Nephron (organoid): ENCODE measurements around the gene SLC12A8.

Experiments used
- H3K27ac Mint-ChIP-seq, 3 experiments: 2 replicates each; pipeline ENCODE4 v1.8.0; 2020; ENCODE audit warnings: mixed read lengths in 3 of 3, mild to moderate bottlenecking in 2 of 3, moderate library complexity in 1 of 3
- H3K27me3 Mint-ChIP-seq: 2 replicates; pipeline ENCODE4 v1.8.0; 2021; ENCODE audit warnings: low read depth, mild to moderate bottlenecking, moderate library complexity, mixed read lengths
- H3K36me3 Mint-ChIP-seq: 2 replicates; pipeline ENCODE4 v1.8.0; 2020; ENCODE audit warnings: low read depth, mixed read lengths
- H3K4me1 Mint-ChIP-seq: 2 replicates; pipeline ENCODE4 v1.8.0; 2020; ENCODE audit warnings: mixed read lengths
- H3K4me3 Mint-ChIP-seq, 3 experiments: 2 replicates each; pipeline ENCODE4 v1.8.0; 2020; ENCODE audit warnings: mild to moderate bottlenecking in 3 of 3, mixed read lengths in 3 of 3, moderate library complexity in 2 of 3
- H3K9me3 Mint-ChIP-seq: 2 replicates; pipeline ENCODE4 v1.8.0; 2020; ENCODE audit warnings: mixed read lengths
- CTCF ChIP-seq, 3 experiments: fragments of 200-600 bp; sonication (generic); IDR thresholded peaks; one replicate each; pipeline ENCODE4 v1.5.0; 2021; ENCODE audit warnings: antibody characterized with exemption in 3 of 3; ENCODE audit not compliant: unreplicated experiment in 3 of 3

SLC12A8 gene

GRCh38 chr3:125069968-125070745, 142.4 kb downstream of the SLC12A8 start:
- Mint-ChIP-seq H3K36me3 (no peaks in the 10 kb centered on the region), H3K4me1 (no peaks in the 10 kb centered on the region), H3K4me3 (no peak overlapping the region), H3K9me3 (no peaks in the 10 kb centered on the region), H3K27me3 (peaks cover 6% of the 10 kb centered on the region), H3K27ac (no peak overlapping the region)
- no peak for TF ChIP-seq CTCF (IDR thresholded peaks at IDR 0.05; ENCODE audit: unreplicated experiment in 3 of 3)

- H3K36me3 Mint-ChIP-seq: no peaks in the 10 kb centered on the region
- no peak overlapping the region for H3K27ac Mint-ChIP-seq
- TF ChIP-seq CTCF (IDR thresholded peaks at IDR 0.05; ENCODE audit: unreplicated experiment in 3 of 3): no peak
- peaks cover 6% of the 10 kb centered on the region for H3K27me3 Mint-ChIP-seq
- H3K4me1 Mint-ChIP-seq: no peaks in the 10 kb centered on the region
- peaks cover 2% of the 10 kb centered on the region for H3K9me3 Mint-ChIP-seq
- H3K4me3 Mint-ChIP-seq: no peak overlapping the region
Measured at GRCh38 chr3:125069452-125069851, 143.1 kb downstream of the SLC12A8 start.

- Mint-ChIP-seq H3K4me1 (peaks cover 6% of the 10 kb centered on the region), H3K27ac (no peak overlapping the region), H3K36me3 (no peaks in the 10 kb centered on the region), H3K9me3 (peaks cover 4% of the 10 kb centered on the region), H3K4me3 (no peak overlapping the region), H3K27me3 (peaks cover 6% of the 10 kb centered on the region)
- no peak for TF ChIP-seq CTCF (IDR thresholded peaks at IDR 0.05; ENCODE audit: unreplicated experiment in 3 of 3)
Measured at GRCh38 chr3:125068265-125068664, 144.3 kb downstream of the SLC12A8 start.

GRCh38 chr3:125067225-125067624, 145.3 kb downstream of the SLC12A8 start:
- peaks cover 6% of the 10 kb centered on the region for H3K27me3 Mint-ChIP-seq
- H3K9me3 Mint-ChIP-seq: peaks cover 4% of the 10 kb centered on the region
- H3K4me3 Mint-ChIP-seq: no peak overlapping the region
- no peaks in the 10 kb centered on the region for H3K36me3 Mint-ChIP-seq
- H3K27ac Mint-ChIP-seq: no peak overlapping the region
- TF ChIP-seq CTCF (IDR thresholded peaks at IDR 0.05; ENCODE audit: unreplicated experiment in 3 of 3): no peak
- peaks cover 6% of the 10 kb centered on the region for H3K4me1 Mint-ChIP-seq

DNA sequence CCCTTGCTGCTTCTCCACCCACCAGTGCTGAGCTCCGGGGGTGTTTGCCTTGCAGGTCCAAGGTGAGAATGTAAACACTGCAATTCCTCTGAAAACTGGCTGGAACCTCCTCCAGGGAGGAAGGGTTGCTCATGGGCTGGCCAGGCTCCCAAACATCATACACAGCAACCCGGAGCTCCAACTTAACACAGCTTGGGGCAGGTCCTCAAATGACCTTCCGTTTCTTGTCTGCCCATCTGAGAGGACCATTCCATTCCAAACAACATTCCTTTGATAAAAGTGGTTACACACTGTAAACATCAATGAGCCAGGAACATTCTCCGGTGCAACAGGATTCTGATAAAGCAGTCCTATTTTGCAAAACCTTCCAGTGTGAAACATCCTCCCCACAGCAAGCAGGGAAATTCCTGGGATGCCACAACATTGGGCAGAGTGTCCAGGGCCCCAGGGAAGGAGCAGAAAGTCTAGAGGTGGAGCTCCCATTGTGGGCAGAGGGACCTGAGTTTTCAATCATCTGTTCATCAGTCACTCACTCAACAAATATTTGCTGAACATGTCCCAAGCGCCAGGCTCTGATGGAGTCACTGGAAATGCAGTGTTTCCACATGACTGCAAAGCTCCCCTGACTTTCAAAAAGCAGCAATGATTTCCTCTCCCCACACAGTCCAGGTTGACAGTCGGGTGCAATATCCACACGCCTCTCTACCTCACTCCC, 149.5 kb downstream of the SLC12A8 start:
- Mint-ChIP-seq H3K4me1 (peaks cover 15% of the 10 kb centered on the region), H3K4me3 (no peak overlapping the region), H3K27me3 (peaks cover 7% of the 10 kb centered on the region), H3K9me3 (peaks cover 4% of the 10 kb centered on the region), H3K27ac (no peak overlapping the region), H3K36me3 (no peaks in the 10 kb centered on the region)
- TF ChIP-seq CTCF (IDR thresholded peaks at IDR 0.05; ENCODE audit: unreplicated experiment in 3 of 3): no peak
